ENCODE measurements around the gene SERPINA5. TPM values are rescaled to one million over a fixed set of nuclear protein-coding genes. Genes with fewer than 3 reads are reported as not detected.

Gene SERPINA5
- total and polyA plus RNA-seq, 10 of the 15 experiments (the other 5 are each of a cell fraction or from before 2014, with no cell fraction given) = 0.90 TPM; not detected in 9

DNA sequence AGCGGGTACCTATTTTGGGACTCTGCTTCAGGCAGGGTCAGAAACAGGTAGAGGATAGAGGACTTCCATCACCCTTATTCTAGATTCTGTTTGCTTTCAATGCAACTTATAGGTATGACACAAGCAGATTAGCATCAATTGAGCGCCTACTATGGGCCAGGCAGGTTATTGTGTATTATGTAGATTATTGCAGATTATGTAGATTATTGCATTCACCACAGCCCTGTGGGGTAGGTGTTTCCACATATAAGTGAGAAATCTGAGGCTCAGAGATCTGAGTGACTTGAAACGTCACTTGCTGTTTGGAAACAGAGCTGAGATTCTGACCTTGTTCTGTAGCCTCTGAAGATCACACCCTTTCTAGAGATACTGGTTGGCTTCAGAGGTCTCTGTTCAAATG is 45.7 kb upstream of the SERPINA5 start (continued):
- TF ChIP-seq BCL3 (IDR thresholded peaks at IDR 0.05; ENCODE audit: borderline replicate concordance, insufficient read depth, low read depth, low read length, poor library complexity, severe bottlenecking) (no peak), IRF5 (IDR thresholded peaks at IDR 0.05; ENCODE audit: borderline replicate concordance) (no peak), CBX3 (IDR thresholded peaks at IDR 0.05; ENCODE audit: borderline replicate concordance, low read depth) (no peak)

GRCh38 chr14:94536836-94537235 is 44.4 kb upstream of the SERPINA5 start:
- WGBS (ENCODE audit: insufficient coverage, insufficient replicate concordance, low lambda C conversion rate, missing lambda C conversion rate) = 0% methylated on average over 2 of the region's 2 CpGs
- TF ChIP-seq PAX8 (IDR thresholded peaks at IDR 0.05) (no peak), STAT3 (IDR thresholded peaks at IDR 0.05; ENCODE audit: low read depth, low read length) (no peak), PKNOX1 (IDR thresholded peaks at IDR 0.05) (peak; percentile 45; the same call in 1 of the 2 replicates), RB1 (IDR thresholded peaks at IDR 0.05; ENCODE audit: borderline replicate concordance) (no peak), ATF7 (IDR thresholded peaks at IDR 0.05; ENCODE audit: low read depth) (0 out of 2 replicates have a peak, but pooled peaks have one; percentile 15), SIN3A (IDR thresholded peaks at IDR 0.05; ENCODE audit: low read depth, low read length) (no peak), ZBTB40 (IDR thresholded peaks at IDR 0.05; ENCODE audit: borderline replicate concordance) (peak; percentile 19; the same call in 1 of the 2 replicates), NR2C1 (IDR thresholded peaks at IDR 0.05) (0 out of 2 replicates have a peak, but pooled peaks have one; percentile 20), RELB (IDR thresholded peaks at IDR 0.05; ENCODE audit: low read depth) (no peak), NFXL1 (IDR thresholded peaks at IDR 0.05; ENCODE audit: borderline replicate concordance) (no peak), PAX5 (IDR thresholded peaks at IDR 0.05; ENCODE audit: borderline replicate concordance, low read depth, low read length) (no peak)

More at GRCh38 chr14:94536836-94537235, 44.4 kb upstream of the SERPINA5 start:
- ChIA-PET POLR2A (no interaction called here), RAD21 (ENCODE audit: unreplicated experiment) (no interaction called here), SMC1A (ENCODE audit: uncharacterized antibody, unreplicated experiment) (no interaction called here), CTCF (no interaction called here)
- no peaks in the 10 kb centered on the region for H3K36me3 ChIP-seq (ENCODE audit: control insufficient read depth in 2 of 2, insufficient read depth in 2 of 2, low read length in 1 of 2)
- no peak overlapping the region for H2AFZ ChIP-seq (ENCODE audit: control insufficient read depth, low read depth, low read length)
- peaks cover 2% of the 10 kb centered on the region for H3K9me3 ChIP-seq (replicated peaks; ENCODE audit: control insufficient read depth, insufficient read depth, low read length)
- no peaks in the 10 kb centered on the region for H3K79me2 ChIP-seq (ENCODE audit: control insufficient read depth, insufficient read depth, low read length)
- no peak overlapping the region for H3K9ac ChIP-seq (ENCODE audit: control insufficient read depth, insufficient read depth, low read length)
- no peaks in the 10 kb centered on the region for H3K27me3 ChIP-seq (replicated peaks in 1 of 2; ENCODE audit: control insufficient read depth in 2 of 2, insufficient read depth in 2 of 2, low read length in 1 of 2)
- no peak overlapping the region for H3K27ac ChIP-seq (ENCODE audit: control insufficient read depth, insufficient read depth)
- H3K4me1 ChIP-seq (ENCODE audit: control insufficient read depth, insufficient read depth, low read length) = peaks cover 7% of the 10 kb centered on the region
- DNase-seq (ENCODE audit: low read depth, low spot score) (no peak), ATAC-seq (peak; percentile 43; the same call in 2 of the 3 replicates), FAIRE-seq (no peak)
- in situ Hi-C loops (cut with MboI) = no loop called here
- H3K4me2 ChIP-seq (ENCODE audit: control insufficient read depth, insufficient read depth) = no peak overlapping the region
- BruUV-seq (replicated peaks) = no TSS peak
- intact Hi-C loops (cut with micrococcal nuclease; ENCODE audit: unreplicated experiment) = no loop called here
- no peak overlapping the region for H3K4me3 ChIP-seq
- H4K20me1 ChIP-seq (ENCODE audit: control insufficient read depth, insufficient read depth) = no peaks in the 10 kb centered on the region
